Memory B cell (primary cell): Measurements from ENCODE around the gene KDM4B.
"Not testable (repeated sequence)": the region's sequence is repeated elsewhere in the genome, so short reads cannot be mapped to it uniquely, and the experiment has no call there.

Source experiments
- ATAC-seq: fragments of 150-1000 bp; cut with Tn5 transposase; 2 replicates; pipeline ENCODE4 v1.10.0; 2021; ENCODE audit warnings: low read depth, mild to moderate bottlenecking, moderate library complexity
- DNase-seq, 2 donors: peaks; one replicate each; pipeline ENCODE4 v3.0.0; 2022; ENCODE audit warnings: low spot score in 2 of 2
- H3K27ac Mint-ChIP-seq: one replicate; pipeline ENCODE4 v1.8.0; 2022; ENCODE audit warnings: mild to moderate bottlenecking, moderate library complexity, mixed read lengths
- H3K27me3 Mint-ChIP-seq: one replicate; pipeline ENCODE4 v1.8.0; 2022; ENCODE audit warnings: mixed read lengths
- H3K36me3 Mint-ChIP-seq: one replicate; pipeline ENCODE4 v1.8.0; 2022; ENCODE audit warnings: mild to moderate bottlenecking, mixed read lengths
- H3K4me1 Mint-ChIP-seq: one replicate; pipeline ENCODE4 v1.8.0; 2022; ENCODE audit warnings: mixed read lengths
- H3K4me3 Mint-ChIP-seq: one replicate; pipeline ENCODE4 v1.8.0; 2022; ENCODE audit warnings: mild to moderate bottlenecking, moderate library complexity, mixed read lengths
- H3K9me3 Mint-ChIP-seq: one replicate; pipeline ENCODE4 v1.8.0; 2022; ENCODE audit warnings: mixed read lengths

The KDM4B gene

GRCh38 chr19:5021046-5021445 lies 52.1 kb downstream of the KDM4B start:
- Mint-ChIP-seq H3K27ac (no peak overlapping the region), H3K27me3 (no peaks in the 10 kb centered on the region), H3K4me1 (peaks cover 3% of the 10 kb centered on the region), H3K4me3 (no peak overlapping the region), H3K36me3 (peaks cover 5% of the 10 kb centered on the region), H3K9me3 (no peaks in the 10 kb centered on the region)
- DNase-seq (no peak), ATAC-seq (no peak)

DNA sequence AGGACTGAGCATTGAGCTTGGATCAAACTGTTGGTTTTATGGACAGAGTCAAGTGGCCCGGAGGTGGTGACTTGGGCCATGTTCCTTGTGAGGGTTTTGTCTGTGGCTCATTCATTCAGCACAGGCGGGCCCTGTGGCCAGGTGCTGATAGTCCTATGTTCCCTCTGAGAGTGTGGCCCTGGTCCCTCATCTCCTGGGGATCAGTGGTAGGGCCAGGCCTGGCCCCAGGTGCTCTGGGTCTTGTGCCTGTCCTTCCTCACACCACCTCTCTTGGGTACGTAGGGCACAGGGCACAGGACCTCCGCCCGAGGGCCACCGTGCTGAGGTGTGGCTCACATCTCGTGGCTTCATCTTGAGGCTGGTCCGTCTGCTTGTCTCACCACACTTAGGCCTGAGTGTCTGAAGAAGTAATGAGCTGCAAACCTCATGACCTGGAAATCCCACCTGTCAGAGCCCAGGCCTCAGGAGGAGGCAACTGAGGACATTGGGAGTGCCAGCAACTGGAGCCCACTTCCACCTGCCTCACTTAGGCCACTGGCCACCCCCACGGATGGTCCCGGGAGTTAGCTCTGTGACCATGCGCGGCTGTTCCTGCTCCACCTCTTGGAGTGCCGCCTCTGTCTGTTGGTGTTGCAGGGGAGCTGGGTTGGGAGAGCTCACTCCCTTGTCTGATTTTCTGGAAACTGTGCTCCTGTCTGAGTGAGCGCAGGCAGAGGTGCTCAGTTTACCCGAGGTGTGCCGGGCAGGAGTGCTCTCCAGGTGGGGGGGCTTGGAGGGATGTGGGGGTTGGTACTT lies 53.4 kb downstream of the KDM4B start:
- no peaks in the 10 kb centered on the region for H3K9me3 Mint-ChIP-seq
- H3K27ac Mint-ChIP-seq, result no peak overlapping the region
- peaks cover 5% of the 10 kb centered on the region for H3K36me3 Mint-ChIP-seq
- H3K4me3 Mint-ChIP-seq, result no peak overlapping the region
- H3K27me3 Mint-ChIP-seq, result no peaks in the 10 kb centered on the region
- ATAC-seq, result no peak
- peaks cover 3% of the 10 kb centered on the region for H3K4me1 Mint-ChIP-seq
- no peak for DNase-seq

DNA sequence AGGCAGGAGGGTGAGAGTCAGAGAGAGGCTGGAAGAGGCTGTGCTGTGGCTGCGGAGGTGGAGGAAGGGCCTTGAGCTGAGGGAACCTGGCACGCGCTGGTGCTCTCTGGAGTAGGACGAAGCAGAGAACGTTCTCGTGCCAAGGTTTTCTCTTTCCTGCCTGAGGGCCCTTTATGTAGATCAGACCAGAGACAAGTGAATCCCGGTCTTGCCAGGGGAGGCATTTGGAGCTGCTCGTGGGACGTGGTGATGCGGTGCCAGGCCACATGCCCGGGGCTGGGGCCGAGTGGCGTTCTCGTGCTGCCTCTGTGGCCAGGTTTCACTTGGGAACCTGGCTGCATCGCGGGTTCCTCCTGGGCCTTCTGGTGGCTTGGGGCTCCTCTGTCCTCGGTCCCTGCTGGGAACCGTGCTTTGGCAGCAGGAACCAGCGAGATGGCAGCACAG lies 54.2 kb downstream of the KDM4B start:
- Mint-ChIP-seq H3K27me3 (no peaks in the 10 kb centered on the region), H3K4me1 (peaks cover 3% of the 10 kb centered on the region), H3K9me3 (no peaks in the 10 kb centered on the region), H3K36me3 (peaks cover 4% of the 10 kb centered on the region), H3K4me3 (no peak overlapping the region), H3K27ac (no peak overlapping the region)
- DNase-seq (no peak), ATAC-seq (no peak)

DNA sequence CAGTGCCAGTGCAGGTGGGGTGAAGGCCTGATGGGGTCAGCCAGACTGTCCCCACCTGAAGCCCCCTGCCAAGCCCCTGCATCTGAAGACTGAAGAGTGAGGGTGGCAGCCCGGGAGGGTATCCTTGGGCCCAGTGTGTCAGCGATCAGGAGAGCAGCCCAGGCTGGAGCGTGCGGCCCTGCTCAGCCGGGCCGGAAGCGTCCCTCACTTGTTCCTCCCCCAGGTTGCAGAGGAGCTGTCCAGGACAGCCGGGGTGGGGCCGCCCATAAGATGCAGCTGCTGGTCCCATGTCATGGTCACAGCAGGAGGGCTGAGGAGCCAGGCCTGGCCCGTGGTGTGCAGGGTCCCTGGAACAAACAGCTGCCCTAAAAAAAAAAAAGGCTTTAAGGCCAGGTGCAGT lies 55.4 kb downstream of the KDM4B start:
- H3K27me3 Mint-ChIP-seq, result no peaks in the 10 kb centered on the region
- ATAC-seq (no peak), DNase-seq (no peak)
- no peak overlapping the region for H3K4me3 Mint-ChIP-seq
- H3K4me1 Mint-ChIP-seq, result peaks cover 7% of the 10 kb centered on the region
- no peaks in the 10 kb centered on the region for H3K9me3 Mint-ChIP-seq
- H3K36me3 Mint-ChIP-seq, result no peaks in the 10 kb centered on the region
- no peak overlapping the region for H3K27ac Mint-ChIP-seq

DNA sequence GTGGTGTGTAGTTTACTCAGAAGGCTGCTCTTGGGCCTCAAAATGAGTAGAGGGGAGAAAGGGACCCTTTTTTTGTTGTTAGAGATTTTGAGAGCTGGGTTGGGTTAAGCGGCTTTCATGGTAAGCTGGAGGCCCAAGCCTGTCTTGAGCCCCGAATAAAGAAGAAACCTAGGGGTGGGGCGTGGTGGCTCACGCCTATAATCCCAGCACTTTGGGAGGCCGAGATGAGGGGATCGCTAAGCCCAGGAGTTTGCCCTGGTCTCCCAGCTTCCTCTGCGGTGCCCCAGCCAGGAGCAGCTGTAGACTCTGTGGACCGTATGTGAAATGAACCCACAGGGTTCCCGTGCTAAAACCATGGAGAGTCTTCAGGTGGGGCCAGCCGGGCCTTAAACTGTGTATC lies 56.1 kb downstream of the KDM4B start:
- Mint-ChIP-seq H3K27me3 (no peaks in the 10 kb centered on the region), H3K27ac (no peak overlapping the region), H3K36me3 (no peaks in the 10 kb centered on the region), H3K9me3 (no peaks in the 10 kb centered on the region), H3K4me1 (peaks cover 8% of the 10 kb centered on the region), H3K4me3 (no peak overlapping the region)
- no peak for DNase-seq
- no peak for ATAC-seq

DNA sequence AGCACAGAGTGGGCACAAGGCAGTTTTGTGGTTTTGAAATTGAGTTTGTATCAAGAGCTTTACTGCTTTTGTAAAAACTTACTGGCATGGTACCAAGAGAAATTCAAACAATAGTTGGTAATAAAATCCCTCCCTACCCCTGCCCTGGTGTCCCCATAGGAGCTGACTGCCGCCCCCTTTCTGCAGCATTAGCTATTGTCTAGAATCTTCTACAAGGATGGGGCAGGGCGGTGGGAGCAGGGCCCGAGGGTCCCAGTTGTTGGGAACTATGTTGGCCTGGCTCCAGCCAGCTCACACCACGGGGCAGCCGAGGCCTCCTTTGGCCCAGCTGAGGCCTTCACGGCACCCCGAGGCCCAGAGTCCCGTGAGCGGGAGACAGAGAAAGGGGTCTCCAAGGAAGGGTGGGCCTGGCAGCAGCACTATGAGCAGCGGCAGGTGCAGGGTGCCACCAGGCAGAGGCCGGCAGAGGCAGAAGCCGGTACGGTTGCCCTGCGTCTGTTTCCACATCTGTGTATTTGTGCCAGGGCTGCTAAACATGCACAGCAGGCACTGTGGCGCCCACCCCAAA lies 57.9 kb downstream of the KDM4B start:
- Mint-ChIP-seq H3K9me3 (no peaks in the 10 kb centered on the region), H3K4me1 (peaks cover 16% of the 10 kb centered on the region), H3K27me3 (no peaks in the 10 kb centered on the region), H3K4me3 (no peak overlapping the region), H3K36me3 (no peaks in the 10 kb centered on the region), H3K27ac (no peak overlapping the region)
- ATAC-seq (no peak), DNase-seq (no peak)

DNA sequence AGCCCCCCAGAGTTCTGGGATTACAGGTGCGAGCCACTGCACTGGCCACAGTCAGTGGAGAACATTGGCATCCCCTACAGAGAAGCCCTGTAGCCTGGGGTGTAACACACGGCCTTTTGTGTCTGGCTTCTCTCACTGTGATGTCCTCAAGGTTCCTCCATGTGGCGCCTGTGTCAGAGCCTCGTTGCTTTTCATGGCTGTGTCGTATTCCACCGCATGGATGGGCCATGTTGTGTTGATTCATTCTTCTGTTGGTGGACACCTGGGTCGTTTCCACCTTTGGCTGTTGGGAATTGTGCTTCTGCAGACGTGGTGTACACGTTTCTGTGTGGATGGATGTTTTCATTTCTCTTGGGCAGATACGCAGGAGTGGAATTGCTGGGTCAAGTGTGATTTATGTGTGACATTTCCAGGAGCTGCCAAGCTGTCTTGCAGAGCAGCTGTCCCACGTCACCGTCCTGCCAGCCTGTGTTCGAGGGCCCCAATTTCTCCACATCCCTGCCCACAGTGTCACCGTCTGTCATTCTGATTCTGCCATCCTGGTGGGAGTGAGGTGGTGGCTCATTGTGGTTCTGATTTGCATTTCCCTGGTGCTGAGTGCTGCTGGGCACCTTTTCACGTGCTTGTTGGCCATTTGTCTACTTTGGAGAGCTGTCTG lies 59.4 kb downstream of the KDM4B start:
- no peak overlapping the region for H3K27ac Mint-ChIP-seq
- no peak overlapping the region for H3K4me3 Mint-ChIP-seq

DNA sequence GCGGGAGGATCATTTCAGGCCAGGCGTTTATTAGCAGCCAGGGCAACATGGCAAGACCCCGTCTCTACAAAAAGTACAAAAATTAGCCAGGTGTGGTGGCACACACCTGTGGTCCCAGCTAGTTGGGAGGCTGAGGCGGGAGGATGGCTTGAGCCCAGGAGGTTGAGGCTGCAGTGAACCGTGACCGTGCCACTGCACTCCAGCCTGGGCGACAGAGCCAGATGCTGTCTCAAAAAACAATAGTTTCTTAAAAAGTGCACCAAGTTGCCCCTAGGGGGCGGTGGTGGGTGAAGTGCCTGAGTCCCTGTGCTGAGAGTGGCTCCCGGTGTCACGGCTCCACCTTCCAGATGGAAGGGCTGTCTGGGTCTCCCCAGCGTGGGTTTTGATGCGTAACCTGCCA lies 60.7 kb downstream of the KDM4B start:
- H3K27ac Mint-ChIP-seq, result not testable (repeated sequence)

More for the DNA sequence above, 59.4 kb downstream of the KDM4B start:
- H3K27me3 Mint-ChIP-seq, result no peaks in the 10 kb centered on the region
- DNase-seq (no peak), ATAC-seq (no peak)
- H3K9me3 Mint-ChIP-seq, result no peaks in the 10 kb centered on the region
- H3K4me1 Mint-ChIP-seq, result peaks cover 14% of the 10 kb centered on the region
- H3K36me3 Mint-ChIP-seq, result no peaks in the 10 kb centered on the region

GRCh38 chr19:5030136-5030820 lies 61.4 kb downstream of the KDM4B start:
- ATAC-seq (no peak), DNase-seq (no peak)
- H3K4me3 Mint-ChIP-seq, result no peak overlapping the region
- peaks cover 12% of the 10 kb centered on the region for H3K36me3 Mint-ChIP-seq
- H3K4me1 Mint-ChIP-seq, result peaks cover 15% of the 10 kb centered on the region
- H3K9me3 Mint-ChIP-seq, result no peaks in the 10 kb centered on the region
- H3K27me3 Mint-ChIP-seq, result no peaks in the 10 kb centered on the region
- peak overlapping the region; percentile 36 for H3K27ac Mint-ChIP-seq

More for the DNA sequence above, 60.7 kb downstream of the KDM4B start:
- not testable (repeated sequence) for H3K9me3 Mint-ChIP-seq, H3K36me3 Mint-ChIP-seq, H3K27me3 Mint-ChIP-seq, H3K4me3 Mint-ChIP-seq
- DNase-seq (peak; percentile 44 to 59), ATAC-seq (peak; percentile 48)
- peaks cover 14% of the 10 kb centered on the region for H3K4me1 Mint-ChIP-seq

DNA sequence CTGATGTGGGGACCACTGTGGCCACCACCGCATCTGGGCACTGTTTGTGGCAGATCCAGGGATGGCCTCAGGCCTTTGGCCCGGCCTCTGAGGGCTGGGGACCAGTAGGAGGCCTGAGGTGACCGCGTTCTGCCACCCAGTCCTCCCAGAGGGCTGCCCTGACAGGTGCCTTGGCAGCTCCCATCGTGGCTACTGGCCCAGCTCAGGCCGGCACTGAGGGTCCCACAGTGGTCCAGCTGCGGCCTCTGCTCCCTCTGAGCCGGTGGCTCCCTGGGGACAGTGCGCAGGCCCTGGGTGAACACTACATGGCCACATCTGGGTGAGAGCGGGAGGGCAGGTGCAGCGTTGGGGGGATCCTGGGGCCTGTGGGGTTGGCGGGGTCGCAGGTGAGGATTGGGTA lies 61.9 kb downstream of the KDM4B start:
- H3K9me3 Mint-ChIP-seq, result no peaks in the 10 kb centered on the region
- H3K27ac Mint-ChIP-seq, result peak overlapping the region; percentile 58
- ATAC-seq (no peak), DNase-seq (no peak)
- no peaks in the 10 kb centered on the region for H3K27me3 Mint-ChIP-seq
- H3K4me1 Mint-ChIP-seq, result peaks cover 15% of the 10 kb centered on the region
- H3K4me3 Mint-ChIP-seq, result no peak overlapping the region
- peaks cover 15% of the 10 kb centered on the region for H3K36me3 Mint-ChIP-seq

DNA sequence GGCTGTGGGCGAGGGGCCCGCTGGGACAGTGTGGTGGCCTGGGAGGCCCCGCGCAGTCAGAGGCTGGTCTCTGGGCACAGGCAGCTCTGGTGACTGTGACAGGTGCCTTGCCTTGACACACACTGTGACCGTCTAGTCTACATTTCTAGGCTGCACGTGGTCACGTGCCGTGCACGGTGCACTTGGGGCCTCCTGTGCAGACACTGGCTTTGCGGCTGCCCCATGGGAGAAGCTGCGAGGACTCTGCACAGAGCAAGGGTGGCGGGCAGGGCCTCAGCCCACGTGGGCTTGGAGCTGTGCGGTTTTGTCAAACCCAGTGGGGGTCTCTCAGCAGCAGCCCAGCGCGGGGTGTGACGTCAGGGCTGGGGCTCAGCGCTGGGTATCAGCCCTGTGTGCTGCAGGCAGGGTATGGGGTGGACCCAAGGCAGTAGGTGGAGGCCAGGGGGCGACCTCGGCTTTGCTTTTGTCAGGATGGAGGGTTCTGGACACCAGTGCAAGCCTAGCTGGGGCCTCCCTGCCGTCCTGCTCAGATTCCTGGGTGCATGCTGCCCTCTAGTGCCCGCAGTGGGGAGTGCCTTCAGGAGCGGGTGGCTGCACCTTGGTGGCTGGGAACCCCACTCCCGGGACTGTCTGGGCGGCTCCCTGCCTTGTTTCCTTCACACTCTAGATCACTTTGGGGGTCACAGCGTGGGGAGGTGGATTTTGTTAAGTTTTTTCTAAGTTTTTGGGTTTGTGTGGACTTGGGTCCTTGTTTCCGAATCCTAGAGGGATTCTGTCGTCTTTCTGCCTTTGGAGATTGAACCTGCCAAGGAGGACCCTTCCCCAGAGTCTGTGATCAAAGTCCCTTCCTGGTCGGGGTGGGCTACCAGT lies 62.6 kb downstream of the KDM4B start:
- ATAC-seq (peak; percentile 81), DNase-seq (peak; percentile 85 to 92)
- no peak overlapping the region for H3K4me3 Mint-ChIP-seq
- H3K9me3 Mint-ChIP-seq, result no peaks in the 10 kb centered on the region
- H3K36me3 Mint-ChIP-seq, result peaks cover 15% of the 10 kb centered on the region
- H3K27me3 Mint-ChIP-seq, result no peaks in the 10 kb centered on the region
- peaks cover 15% of the 10 kb centered on the region for H3K4me1 Mint-ChIP-seq
- peak overlapping the region; percentile 58 for H3K27ac Mint-ChIP-seq

- no peaks in the 10 kb centered on the region for H3K27me3 Mint-ChIP-seq
- H3K36me3 Mint-ChIP-seq, result peaks cover 15% of the 10 kb centered on the region
- DNase-seq, result no peak
- H3K4me1 Mint-ChIP-seq, result peaks cover 15% of the 10 kb centered on the region
- no peaks in the 10 kb centered on the region for H3K9me3 Mint-ChIP-seq
- ATAC-seq, result no peak
- no peak overlapping the region for H3K4me3 Mint-ChIP-seq
- no peak overlapping the region for H3K27ac Mint-ChIP-seq
Observed at GRCh38 chr19:5032101-5032967, 63.4 kb downstream of the KDM4B start.
